Measurements from ENCODE around the gene GRB7.

GRB7 gene

GRCh38 chr17:39763051-39763820 is 25.5 kb downstream of the GRB7 start:
- no peak for TF ChIP-seq FOXP2 (optimal IDR thresholded peaks at IDR 0.05; ENCODE audit: borderline replicate concordance, extremely low read depth, extremely low read length, insufficient read depth)
- TF ChIP-seq POLR2AphosphoS5 (IDR thresholded peaks at IDR 0.05; ENCODE audit: low read depth, low read length): no peak
- TF ChIP-seq TAF1 (IDR thresholded peaks at IDR 0.05; ENCODE audit: borderline replicate concordance, insufficient read depth, low read length): no peak
- TF ChIP-seq SIN3A (IDR thresholded peaks at IDR 0.05; ENCODE audit: borderline replicate concordance, insufficient read depth, low read length): no peak

GRCh38 chr17:39765175-39765574 is 27.4 kb downstream of the GRB7 start:
- TF ChIP-seq FOXP2 (optimal IDR thresholded peaks at IDR 0.05; ENCODE audit: borderline replicate concordance, extremely low read depth, extremely low read length, insufficient read depth) (no peak), SIN3A (IDR thresholded peaks at IDR 0.05; ENCODE audit: borderline replicate concordance, insufficient read depth, low read length) (no peak), TAF1 (IDR thresholded peaks at IDR 0.05; ENCODE audit: borderline replicate concordance, insufficient read depth, low read length) (no peak), POLR2AphosphoS5 (IDR thresholded peaks at IDR 0.05; ENCODE audit: low read depth, low read length) (no peak)
- TF ChIP-seq, protein P1, sequence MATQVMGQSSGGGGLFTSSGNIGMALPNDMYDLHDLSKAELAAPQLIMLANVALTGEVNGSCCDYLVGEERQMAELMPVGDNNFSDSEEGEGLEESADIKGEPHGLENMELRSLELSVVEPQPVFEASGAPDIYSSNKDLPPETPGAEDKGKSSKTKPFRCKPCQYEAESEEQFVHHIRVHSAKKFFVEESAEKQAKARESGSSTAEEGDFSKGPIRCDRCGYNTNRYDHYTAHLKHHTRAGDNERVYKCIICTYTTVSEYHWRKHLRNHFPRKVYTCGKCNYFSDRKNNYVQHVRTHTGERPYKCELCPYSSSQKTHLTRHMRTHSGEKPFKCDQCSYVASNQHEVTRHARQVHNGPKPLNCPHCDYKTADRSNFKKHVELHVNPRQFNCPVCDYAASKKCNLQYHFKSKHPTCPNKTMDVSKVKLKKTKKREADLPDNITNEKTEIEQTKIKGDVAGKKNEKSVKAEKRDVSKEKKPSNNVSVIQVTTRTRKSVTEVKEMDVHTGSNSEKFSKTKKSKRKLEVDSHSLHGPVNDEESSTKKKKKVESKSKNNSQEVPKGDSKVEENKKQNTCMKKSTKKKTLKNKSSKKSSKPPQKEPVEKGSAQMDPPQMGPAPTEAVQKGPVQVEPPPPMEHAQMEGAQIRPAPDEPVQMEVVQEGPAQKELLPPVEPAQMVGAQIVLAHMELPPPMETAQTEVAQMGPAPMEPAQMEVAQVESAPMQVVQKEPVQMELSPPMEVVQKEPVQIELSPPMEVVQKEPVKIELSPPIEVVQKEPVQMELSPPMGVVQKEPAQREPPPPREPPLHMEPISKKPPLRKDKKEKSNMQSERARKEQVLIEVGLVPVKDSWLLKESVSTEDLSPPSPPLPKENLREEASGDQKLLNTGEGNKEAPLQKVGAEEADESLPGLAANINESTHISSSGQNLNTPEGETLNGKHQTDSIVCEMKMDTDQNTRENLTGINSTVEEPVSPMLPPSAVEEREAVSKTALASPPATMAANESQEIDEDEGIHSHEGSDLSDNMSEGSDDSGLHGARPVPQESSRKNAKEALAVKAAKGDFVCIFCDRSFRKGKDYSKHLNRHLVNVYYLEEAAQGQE (IDR thresholded peaks at IDR 0.05; ENCODE audit: insufficient read depth in 1 of 2, low read depth in 2 of 2, low read length in 2 of 2): no peak

DNA sequence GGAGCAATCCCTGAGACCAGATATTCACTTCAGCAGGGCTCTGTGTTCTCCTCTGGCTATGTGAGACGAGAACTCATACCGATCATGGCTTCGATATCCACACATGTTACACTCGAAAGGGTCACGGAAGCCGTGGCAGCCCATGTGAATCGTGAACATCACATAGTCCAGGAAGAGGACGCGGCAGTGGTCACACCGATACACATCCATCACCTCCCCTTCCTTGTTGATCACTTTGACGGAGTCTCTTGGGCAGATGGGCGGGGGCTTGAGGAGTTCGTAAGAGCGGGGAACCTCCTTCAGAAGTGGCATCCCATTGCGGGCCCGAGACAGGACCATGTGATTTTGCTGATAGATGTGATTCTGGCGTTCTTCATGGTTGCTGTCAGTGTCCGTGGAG is 28.0 kb downstream of the GRB7 start:
- no peak for TF ChIP-seq SIN3A (IDR thresholded peaks at IDR 0.05; ENCODE audit: borderline replicate concordance, insufficient read depth, low read length)
- TF ChIP-seq, protein P1 (IDR thresholded peaks at IDR 0.05; ENCODE audit: insufficient read depth in 1 of 2, low read depth in 2 of 2, low read length in 2 of 2): no peak
- no peak for TF ChIP-seq POLR2AphosphoS5 (IDR thresholded peaks at IDR 0.05; ENCODE audit: low read depth, low read length)
- TF ChIP-seq TAF1 (IDR thresholded peaks at IDR 0.05; ENCODE audit: borderline replicate concordance, insufficient read depth, low read length): no peak
- TF ChIP-seq FOXP2 (optimal IDR thresholded peaks at IDR 0.05; ENCODE audit: borderline replicate concordance, extremely low read depth, extremely low read length, insufficient read depth): no peak

DNA sequence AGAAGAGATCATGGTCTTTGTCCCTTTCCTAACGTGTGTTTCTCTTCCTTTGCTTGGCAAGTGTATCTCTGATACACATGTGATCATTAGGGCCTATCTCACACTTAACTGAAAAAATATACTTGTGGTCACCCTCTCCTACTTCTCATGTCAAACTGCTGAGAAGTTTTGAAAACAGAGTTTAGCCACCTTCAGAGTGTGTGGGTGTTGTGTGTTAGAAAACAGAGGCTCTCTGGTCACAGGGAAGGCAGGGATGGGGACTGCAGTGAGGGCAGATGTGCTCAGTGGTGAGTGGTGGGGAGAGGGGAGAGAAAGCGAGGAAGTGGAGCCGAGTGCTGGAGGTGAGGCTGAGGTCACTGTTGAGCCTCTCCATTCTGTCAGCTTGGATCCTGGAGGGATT is 29.4 kb downstream of the GRB7 start:
- TF ChIP-seq, protein P1 (IDR thresholded peaks at IDR 0.05; ENCODE audit: insufficient read depth in 1 of 2, low read depth in 2 of 2, low read length in 2 of 2): no peak
- TF ChIP-seq POLR2AphosphoS5 (IDR thresholded peaks at IDR 0.05; ENCODE audit: low read depth, low read length): no peak
- TF ChIP-seq SIN3A (IDR thresholded peaks at IDR 0.05; ENCODE audit: borderline replicate concordance, insufficient read depth, low read length): no peak
- TF ChIP-seq TAF1 (IDR thresholded peaks at IDR 0.05; ENCODE audit: borderline replicate concordance, insufficient read depth, low read length): no peak
- no peak for TF ChIP-seq FOXP2 (optimal IDR thresholded peaks at IDR 0.05; ENCODE audit: borderline replicate concordance, extremely low read depth, extremely low read length, insufficient read depth)

DNA sequence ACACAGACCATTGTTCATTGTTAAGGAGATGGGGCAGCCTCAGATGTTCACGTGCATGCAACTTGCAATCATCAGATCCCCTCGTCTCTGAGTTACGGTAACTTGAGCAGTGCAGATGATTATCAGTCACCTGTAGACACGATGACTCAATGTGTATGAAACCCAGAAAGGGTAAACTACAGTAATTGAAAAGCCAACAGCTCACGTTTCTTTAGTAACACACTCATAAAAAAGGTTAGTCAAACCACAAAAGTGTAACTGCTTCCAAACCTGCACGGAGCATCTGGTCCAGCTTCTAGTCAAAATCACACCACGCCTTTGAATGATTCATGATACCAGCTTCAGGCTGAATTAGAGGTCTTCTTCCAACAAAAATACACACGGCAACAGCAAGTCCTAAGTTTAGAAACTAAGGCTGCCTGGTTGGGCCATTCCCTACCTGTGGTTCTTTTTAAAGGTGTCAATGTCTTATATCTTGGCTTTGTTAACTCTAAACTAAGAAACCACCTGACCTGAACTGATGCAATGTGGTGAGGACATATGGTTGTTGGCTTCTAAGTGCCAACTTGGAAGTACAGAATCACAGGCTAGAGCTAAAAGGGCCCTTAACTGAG is 32.3 kb downstream of the GRB7 start:
- TF ChIP-seq SIN3A (IDR thresholded peaks at IDR 0.05; ENCODE audit: borderline replicate concordance, insufficient read depth, low read length): no peak
- TF ChIP-seq FOXP2 (optimal IDR thresholded peaks at IDR 0.05; ENCODE audit: borderline replicate concordance, extremely low read depth, extremely low read length, insufficient read depth): no peak
- TF ChIP-seq TAF1 (IDR thresholded peaks at IDR 0.05; ENCODE audit: borderline replicate concordance, insufficient read depth, low read length): no peak
- TF ChIP-seq, protein P1 (IDR thresholded peaks at IDR 0.05; ENCODE audit: insufficient read depth in 1 of 2, low read depth in 2 of 2, low read length in 2 of 2): no peak
- no peak for TF ChIP-seq POLR2AphosphoS5 (IDR thresholded peaks at IDR 0.05; ENCODE audit: low read depth, low read length)

Data from PFSK-1 (cell line).